Ramos (cell line): ENCODE results near the gene GALNT16.
"Not testable (repeated sequence)": the region's sequence is repeated elsewhere in the genome, so short reads cannot be mapped to it uniquely, and the experiment has no call there.

Experiments used
- in situ Hi-C: fragments of 300-500 bp; cut with MboI; formaldehyde crosslinking; loops from one replicate; pipeline ENCODE4 v1.14.3; 2022; ENCODE audit warnings: low sequenced_read_pairs; ENCODE audit not compliant: unreplicated experiment

The GALNT16 gene

DNA sequence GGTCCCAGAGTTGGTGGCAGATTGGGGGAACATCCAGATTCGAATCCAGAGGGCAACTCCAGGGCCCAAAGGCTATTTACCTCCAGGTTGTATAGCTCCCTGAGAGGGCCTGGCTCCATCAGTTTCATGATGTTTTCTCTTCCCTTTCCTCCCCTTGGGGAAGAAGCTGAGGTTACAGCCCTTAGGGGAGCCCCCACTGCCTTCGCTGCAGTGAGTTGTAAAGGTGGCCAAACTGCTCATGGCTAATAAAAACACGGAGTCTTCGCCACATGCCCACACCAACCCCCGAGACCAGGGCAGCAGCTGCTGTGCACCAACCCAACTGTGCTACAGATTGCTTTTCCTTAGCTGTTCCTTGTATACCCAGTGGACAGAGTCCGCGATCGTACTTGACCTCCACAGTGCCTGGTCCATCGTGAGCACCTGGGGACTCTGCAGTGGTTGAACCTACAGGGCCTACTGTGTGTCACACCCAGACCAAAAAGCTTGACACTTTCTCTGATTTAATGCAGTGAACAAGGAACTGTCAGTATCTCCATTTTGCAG, 20.9 kb downstream of the GALNT16 start:
- in situ Hi-C loops: no loop called here

DNA sequence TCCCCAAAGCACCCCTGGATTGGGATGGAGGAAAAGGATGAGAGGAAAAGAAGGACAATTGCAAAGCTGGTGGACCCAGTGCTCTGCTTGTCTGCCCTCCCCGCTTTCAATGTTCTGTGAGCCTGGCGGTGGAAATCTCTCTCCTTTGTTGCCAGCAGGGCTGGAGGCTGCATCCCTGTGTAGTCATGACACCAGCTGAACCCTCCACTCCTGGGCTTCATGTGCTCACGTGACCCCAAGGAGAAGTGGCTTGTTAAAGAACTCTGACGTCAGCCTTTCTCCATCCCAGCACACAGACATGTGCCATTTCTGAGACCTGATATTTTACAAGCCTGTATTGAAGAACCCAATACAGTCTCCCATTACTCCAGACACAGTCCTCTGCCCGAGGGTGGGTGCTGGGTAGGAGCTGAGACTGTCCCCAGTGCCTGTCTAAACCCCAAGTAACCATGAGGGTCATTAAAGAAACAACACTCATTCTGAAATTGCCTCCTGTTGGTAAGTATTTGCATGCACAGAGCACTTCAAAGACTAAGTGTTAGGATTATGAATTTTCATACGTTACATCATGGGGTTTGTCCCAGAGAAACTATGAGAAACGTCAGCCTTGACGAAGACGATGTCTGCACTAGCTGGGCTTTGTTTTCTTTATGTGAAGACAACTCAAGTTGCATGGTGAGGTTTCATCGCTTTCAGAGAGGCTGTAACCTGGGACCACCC, 21.7 kb downstream of the GALNT16 start:
- in situ Hi-C loops: no loop called here

DNA sequence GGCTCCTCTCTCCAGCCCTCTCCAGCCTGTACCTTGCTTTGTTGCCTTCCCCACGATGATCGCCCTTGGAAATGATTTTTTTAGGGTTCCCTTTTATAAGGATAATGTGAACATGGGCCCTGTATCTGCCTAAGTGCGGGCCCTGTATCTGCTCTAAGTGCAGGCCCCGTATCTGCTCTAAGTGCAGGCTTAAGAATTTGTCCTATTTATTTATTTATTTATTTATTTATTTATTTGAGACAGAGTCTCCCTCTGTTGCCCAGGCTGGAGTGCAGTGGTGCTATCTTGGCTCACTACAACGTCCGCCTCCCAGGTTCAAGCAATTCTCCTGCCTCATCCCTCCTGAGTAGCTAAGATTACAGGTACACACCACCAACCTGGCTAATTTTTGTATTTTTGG, 22.5 kb downstream of the GALNT16 start:
- in situ Hi-C loops: no loop called here

DNA sequence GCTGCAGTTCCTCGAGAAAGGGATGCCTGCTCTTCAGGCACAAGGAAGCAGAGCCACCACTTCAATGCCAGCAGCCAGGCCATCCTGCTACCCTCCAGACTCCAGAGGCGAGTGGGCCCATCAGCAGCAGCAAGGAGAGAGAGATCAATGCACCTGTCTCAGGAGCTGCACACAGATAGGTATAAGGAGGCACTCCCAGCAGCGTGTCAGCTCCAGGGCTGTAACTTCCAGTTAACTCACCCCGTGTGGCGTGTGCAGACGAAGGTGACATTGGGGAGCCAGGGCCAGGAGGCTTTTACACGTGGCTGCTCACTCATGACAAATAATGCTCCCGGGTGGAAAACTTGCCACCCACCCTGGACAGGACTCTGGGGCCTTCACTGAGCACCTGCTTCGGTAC, 24.2 kb downstream of the GALNT16 start:
- in situ Hi-C loops: no loop called here

- in situ Hi-C loops: no loop called here
Observed at GRCh38 chr14:69285661-69286255, 25.8 kb downstream of the GALNT16 start.

GRCh38 chr14:69287098-69288010, 27.4 kb downstream of the GALNT16 start:
- in situ Hi-C loops: no loop called here

- in situ Hi-C loops: no loop called here
Observed at GRCh38 chr14:69288011-69288771, 28.2 kb downstream of the GALNT16 start.

- in situ Hi-C loops: no loop called here
Observed at GRCh38 chr14:69288956-69289705, 29.2 kb downstream of the GALNT16 start.

GRCh38 chr14:69289811-69290520, 30.0 kb downstream of the GALNT16 start:
- in situ Hi-C loops: no loop called here

GRCh38 chr14:69290881-69291280, 30.9 kb downstream of the GALNT16 start:
- in situ Hi-C loops: not testable (repeated sequence)

- in situ Hi-C loops: no loop called here
Observed at GRCh38 chr14:69291396-69291795, 31.4 kb downstream of the GALNT16 start.

- in situ Hi-C loops: no loop called here
Observed at GRCh38 chr14:69291891-69292561, 32.1 kb downstream of the GALNT16 start.

DNA sequence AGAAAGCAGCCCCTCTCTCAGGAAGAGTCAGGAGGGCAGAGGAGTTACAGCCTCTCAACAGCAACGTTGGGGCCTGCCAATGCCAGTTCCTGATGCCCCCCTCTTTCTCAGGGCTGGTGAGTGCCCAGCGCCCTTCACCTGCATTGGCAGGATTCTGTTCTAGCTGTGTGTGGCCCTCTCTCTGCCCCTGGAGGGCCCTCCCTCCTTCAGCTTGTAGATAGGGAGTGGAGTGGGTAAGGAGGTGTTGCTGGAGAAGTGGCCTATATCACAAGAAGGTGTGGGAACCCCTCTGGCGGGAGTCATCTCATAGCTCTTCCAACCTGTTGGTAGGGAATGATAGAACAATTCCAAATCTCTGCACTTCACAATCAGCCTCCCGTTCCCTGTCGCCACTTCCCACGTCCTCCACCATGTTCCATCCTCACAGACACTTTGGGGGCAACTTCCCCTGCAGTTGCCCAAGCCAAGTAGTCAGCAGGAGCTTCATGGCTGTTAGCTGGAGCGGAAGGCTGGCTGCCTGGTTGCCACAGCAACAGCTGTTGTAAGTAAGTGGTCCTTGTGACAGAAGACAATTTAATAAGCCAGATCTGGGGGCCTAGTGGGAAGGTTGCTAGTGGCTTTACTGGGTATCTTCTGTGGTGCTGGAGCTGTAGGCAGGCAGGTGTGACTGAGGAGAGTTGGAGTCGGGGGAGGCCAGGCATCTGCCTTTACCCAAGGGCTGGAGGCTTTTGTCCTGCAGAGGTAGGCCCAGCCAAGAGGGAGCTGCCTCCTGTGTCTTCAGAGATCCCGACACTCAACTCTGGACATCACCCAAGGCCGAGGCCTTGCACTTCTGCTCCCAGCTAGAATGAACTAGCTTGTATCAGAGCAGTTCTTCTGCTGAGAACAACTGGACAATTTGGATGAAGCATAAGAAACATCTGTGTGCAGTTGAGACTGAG, 38.4 kb downstream of the GALNT16 start:
- in situ Hi-C loops: no loop called here

DNA sequence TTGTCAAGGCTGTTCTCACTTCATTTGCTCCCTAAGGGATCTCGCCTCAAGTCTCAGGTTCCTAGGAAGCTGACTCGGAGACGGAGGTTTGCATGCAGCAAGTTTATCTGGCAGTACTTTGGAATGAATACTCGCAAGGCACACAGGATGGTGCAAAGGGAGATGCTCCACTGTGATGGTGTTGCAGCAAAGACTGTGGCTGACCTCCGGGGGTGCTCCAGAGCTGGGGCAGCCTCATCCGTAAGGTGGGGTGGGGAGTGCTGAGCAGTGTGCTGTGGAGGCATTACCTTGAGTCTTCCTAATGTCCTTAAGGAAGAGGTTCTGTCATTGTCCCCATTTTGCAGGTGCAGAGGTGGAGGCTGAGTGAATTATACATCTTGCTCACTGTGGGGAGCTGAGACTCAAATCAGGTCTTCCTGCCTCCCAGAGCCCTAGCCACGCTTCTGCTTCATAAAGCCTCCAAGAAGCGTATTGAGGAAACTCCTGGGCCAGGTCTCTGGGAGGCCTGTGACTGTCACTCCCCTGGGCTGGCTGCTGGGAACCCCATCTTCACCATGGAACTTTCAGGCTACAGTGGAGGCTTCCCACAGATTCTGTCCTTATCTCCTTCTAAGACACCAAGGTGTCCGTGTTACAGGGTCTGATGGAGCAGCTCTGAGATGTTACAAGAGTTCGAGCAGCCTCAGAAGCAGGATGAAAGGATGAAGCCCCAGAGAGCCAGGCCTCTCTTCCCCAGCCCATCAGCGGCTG, 39.5 kb downstream of the GALNT16 start:
- in situ Hi-C loops: no loop called here

DNA sequence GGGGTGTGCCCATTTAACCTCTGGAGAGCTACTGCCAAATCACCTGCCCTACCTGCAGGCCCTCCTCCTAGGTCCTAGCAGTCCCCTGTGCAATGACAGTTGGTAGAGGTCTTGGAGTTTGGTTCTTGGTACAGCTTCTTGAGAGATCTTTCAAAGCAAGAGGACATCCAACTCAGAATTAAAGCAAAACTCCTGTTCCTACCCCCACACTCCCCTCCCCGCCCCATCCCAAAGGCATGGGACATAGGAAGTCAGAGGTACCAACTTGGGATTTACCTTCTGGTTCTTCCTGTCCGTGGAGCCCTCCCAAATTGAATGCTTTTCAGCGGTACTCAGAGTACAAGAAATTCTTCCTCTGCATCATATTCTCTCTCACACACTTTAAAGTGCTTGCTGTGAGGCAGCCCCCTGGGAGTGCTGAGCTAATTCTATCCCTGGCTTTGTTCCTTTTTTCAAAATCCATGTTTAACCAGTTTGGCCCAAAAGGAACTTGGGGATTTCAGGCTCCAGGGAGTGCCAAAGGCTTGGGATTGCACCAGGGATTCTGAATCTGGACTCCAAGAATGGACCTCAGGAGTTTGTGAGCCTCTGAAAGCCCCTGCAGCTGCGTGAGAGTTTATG, 40.8 kb downstream of the GALNT16 start:
- in situ Hi-C loops: no loop called here

DNA sequence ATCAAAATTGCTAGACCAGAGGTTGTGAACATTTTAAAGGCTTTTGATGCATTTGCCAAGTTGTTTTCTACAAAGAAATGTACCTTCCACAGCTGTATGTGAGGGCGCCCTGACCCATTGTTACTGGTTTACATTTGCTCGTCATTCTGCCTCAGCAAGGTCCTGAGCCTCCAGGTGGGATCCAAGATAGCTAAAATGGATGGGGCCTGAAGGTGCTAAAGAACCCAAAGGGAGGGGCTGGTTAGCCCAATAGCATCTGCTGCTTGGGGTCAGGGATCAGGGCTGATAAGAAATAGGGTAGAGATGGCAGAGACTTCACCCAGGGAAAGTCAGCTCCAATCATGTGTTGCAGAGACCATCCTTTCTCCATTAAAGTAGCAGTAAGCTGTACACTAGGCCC, 43.1 kb downstream of the GALNT16 start:
- in situ Hi-C loops: no loop called here
